BE2C (cell line): Measurements from ENCODE around the gene GDPD5.

ENCODE experiments used
- DNase-seq: peaks from one replicate; pipeline ENCODE4 v3.0.0-alpha.2; 2020
- H3K27me3 ChIP-seq: fragments of 250-450 bp; sonication (Bioruptor Pico); 2 replicates; pipeline ENCODE4 v1.5.1; 2020; ENCODE audit warnings: mild to moderate bottlenecking
- H3K36me3 ChIP-seq: fragments of 250-450 bp; sonication (Bioruptor Pico); 2 replicates; pipeline ENCODE4 v1.5.1; 2020; ENCODE audit warnings: mild to moderate bottlenecking
- H3K4me1 ChIP-seq: fragments of 250-450 bp; sonication (Bioruptor Pico); 2 replicates; pipeline ENCODE4 v1.5.1; 2020
- H3K4me3 ChIP-seq: 2 replicates; pipeline ENCODE4 v1.5.1; 2011; ENCODE audit warnings: low read depth, low read length
- H3K9me3 ChIP-seq: fragments of 250-450 bp; sonication (Bioruptor Pico); 2 replicates; pipeline ENCODE4 v1.5.1; 2020
- CTCF ChIP-seq: IDR thresholded peaks from 2 replicates; pipeline ENCODE4 v1.5.1; 2012; ENCODE audit warnings: mild to moderate bottlenecking, low read depth, low read length

GDPD5 gene

GRCh38 chr11:75547617-75548058 lies 21.9 kb upstream of the GDPD5 start:
- DNase-seq: peak; percentile 81
- Histone ChIP-seq H3K4me1 (no peaks in the 10 kb centered on the region), H3K9me3 (no peaks in the 10 kb centered on the region), H3K4me3 (no peak overlapping the region), H3K36me3 (no peaks in the 10 kb centered on the region), H3K27me3 (no peaks in the 10 kb centered on the region)
- TF ChIP-seq CTCF: peak; percentile 91

- no peak for TF ChIP-seq CTCF
- H3K9me3 ChIP-seq: no peaks in the 10 kb centered on the region
- no peak overlapping the region for H3K4me3 ChIP-seq
- H3K4me1 ChIP-seq: no peaks in the 10 kb centered on the region
- H3K27me3 ChIP-seq: no peaks in the 10 kb centered on the region
- no peaks in the 10 kb centered on the region for H3K36me3 ChIP-seq
- DNase-seq: no peak
These were observed 21.4 kb upstream of the GDPD5 start for GRCh38 chr11:75547177-75547576.

GRCh38 chr11:75543806-75544205 lies 18.1 kb upstream of the GDPD5 start:
- no peak for TF ChIP-seq CTCF
- no peak for DNase-seq

GRCh38 chr11:75542088-75542438 lies 16.3 kb upstream of the GDPD5 start:
- Histone ChIP-seq H3K4me3 (no peak overlapping the region), H3K4me1 (no peaks in the 10 kb centered on the region), H3K9me3 (no peaks in the 10 kb centered on the region), H3K36me3 (no peaks in the 10 kb centered on the region), H3K27me3 (no peaks in the 10 kb centered on the region)
- DNase-seq: no peak
- no peak for TF ChIP-seq CTCF

More at GRCh38 chr11:75543806-75544205, 18.1 kb upstream of the GDPD5 start:
- Histone ChIP-seq H3K36me3 (no peaks in the 10 kb centered on the region), H3K27me3 (no peaks in the 10 kb centered on the region), H3K9me3 (no peaks in the 10 kb centered on the region), H3K4me3 (no peak overlapping the region), H3K4me1 (no peaks in the 10 kb centered on the region)

GRCh38 chr11:75541193-75542087 lies 15.7 kb upstream of the GDPD5 start:
- DNase-seq: no peak
- Histone ChIP-seq H3K27me3 (no peaks in the 10 kb centered on the region), H3K36me3 (no peaks in the 10 kb centered on the region), H3K9me3 (no peaks in the 10 kb centered on the region), H3K4me1 (no peaks in the 10 kb centered on the region), H3K4me3 (no peak overlapping the region)
- no peak for TF ChIP-seq CTCF
